T47D (cell line): ENCODE results near the gene SAMD4B.
A peak's percentile ranks its signal among the peaks of the same experiment; 100 is the strongest.

Source experiments
- DNase-seq, 2 experiments: peaks; one replicate each; pipeline versions ENCODE4 v3.0.0 to v3.0.0-alpha.2; 2011 to 2012; ENCODE audit warnings: low read depth in 1 of 2, low spot score in 1 of 2
- JUND ChIP-seq: IDR thresholded peaks from 2 replicates; pipeline ENCODE4 v1.6.1; 2012; ENCODE audit warnings: low read depth
- in situ Hi-C: cut with HindIII; loops from 2 replicates; pipeline ENCODE4 v1.10.0; 2016; ENCODE audit warnings: low sequenced_read_pairs, low pct_unique_long_range_greater_than_20kb

SAMD4B gene

DNA sequence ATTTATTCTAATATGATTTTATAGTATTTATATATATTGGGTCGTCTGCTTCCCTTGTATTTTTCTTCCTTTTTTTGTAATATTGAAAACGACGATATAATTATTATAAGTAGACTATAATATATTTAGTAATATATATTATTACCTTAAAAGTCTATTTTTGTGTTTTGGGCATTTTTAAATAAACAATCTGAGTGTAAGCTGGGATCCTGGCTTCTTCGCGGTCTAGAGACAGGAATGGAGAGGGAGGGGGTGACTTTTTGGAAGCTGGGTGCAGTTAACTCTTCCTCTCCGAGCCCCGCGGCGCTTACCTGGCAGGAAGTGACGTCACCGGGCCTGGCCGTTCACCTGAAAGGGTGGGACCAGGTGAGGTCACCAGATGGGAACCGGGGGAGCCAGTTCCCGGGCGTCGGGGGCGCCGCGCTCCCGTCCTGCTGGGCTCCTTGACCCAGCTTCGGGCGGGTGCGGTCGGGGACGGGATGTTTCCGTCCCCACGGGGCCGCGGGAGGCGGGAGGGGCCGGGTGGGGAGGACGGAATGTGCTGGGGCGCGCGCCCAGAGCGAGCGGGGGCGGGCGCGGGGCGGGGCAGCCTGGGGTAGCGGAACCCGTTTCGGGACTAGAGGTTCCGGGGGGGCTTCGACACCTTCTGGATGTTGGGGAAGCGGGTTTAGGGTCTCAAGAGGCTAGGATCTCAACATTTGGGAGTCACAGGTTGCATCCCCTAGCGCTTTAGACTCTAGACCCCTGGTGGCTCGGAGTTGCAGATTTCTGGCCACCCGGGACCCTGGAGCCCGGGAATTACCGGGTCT is 67.2 kb downstream of the SAMD4B start:
- in situ Hi-C loops: no loop called here
- DNase-seq: peak; percentile 80 to 96
- peak; percentile 75; the same call in 1 of the 2 replicates for TF ChIP-seq JUND

GRCh38 chr19:39410017-39410830 is 68.0 kb downstream of the SAMD4B start:
- peak in 1 of 2 experiments; percentile 59 for DNase-seq
- no peak for TF ChIP-seq JUND
- in situ Hi-C loops: no loop called here

- in situ Hi-C loops: no loop called here
- TF ChIP-seq JUND: no peak
- DNase-seq: no peak
Observed at GRCh38 chr19:39410831-39411080, 68.5 kb downstream of the SAMD4B start.

- peak in 1 of 2 experiments; percentile 26 for DNase-seq
- in situ Hi-C loops: no loop called here
Observed at GRCh38 chr19:39411081-39411831, 69.0 kb downstream of the SAMD4B start.

DNA sequence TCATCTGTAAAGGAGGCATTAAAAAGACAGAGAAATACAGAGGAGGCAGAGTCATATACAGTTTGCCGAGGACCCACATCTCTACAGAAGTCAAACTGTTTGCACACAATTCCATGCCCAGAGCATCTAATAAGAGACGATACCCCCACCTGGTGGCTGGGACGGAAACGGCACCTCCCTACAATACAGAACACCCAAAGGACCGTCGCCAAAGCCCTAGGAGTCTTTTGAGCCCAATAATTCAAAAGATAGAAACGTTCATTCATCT is 69.5 kb downstream of the SAMD4B start:
- peak; percentile 61 to 91 for DNase-seq

More at GRCh38 chr19:39411081-39411831, 69.0 kb downstream of the SAMD4B start:
- TF ChIP-seq JUND: no peak

DNA sequence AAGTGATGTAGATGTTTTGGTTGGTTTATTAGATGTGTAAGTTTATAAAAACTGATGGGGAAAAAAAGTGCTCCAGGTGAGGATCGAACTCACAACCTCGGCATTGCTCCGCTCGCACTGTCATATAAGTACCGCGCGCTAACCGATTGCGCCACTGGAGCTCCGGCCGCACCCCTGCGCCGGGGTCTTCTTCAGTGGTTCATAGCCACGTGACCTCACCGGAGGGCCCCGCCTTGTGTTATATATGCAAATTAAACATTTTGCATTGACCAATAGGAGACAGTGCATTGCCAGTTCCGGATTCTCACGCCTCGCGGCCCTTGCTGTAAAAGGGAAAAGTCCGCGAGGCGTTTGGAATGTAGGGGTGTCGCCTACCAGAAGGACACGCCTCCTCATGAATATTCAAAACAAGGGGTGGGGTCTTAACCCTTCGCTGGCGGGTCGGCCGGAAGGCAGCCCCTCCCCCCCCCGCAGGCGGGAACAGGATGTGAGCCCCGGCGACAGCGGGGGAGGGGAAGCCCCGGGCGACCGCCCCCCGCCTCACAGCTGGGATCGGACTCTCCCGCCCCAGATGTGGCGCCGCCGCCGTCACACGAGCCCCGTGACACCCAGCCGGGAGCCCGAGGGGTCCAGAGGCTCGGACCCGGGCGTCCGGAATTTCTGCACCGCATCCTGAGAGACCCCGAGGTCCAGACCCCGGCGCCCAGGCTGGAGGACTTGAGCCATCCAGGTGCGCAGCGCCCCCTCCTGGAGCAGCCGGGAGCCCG is 70.1 kb downstream of the SAMD4B start, which contains the start of gene PLEKHG2:
PLEKHG2 (plus strand) TSS at position 570 of the 767 bp plus-strand sequence. CDS start 1,418 bp downstream, outside the sequence.
- peak; percentile 91 to 99 for DNase-seq
- in situ Hi-C loops: no loop called here
- 0 out of 2 replicates have a peak, but pooled peaks have one; percentile 17 for TF ChIP-seq JUND

More for the DNA sequence above, 69.5 kb downstream of the SAMD4B start:
- TF ChIP-seq JUND: no peak
- in situ Hi-C loops: no loop called here

DNA sequence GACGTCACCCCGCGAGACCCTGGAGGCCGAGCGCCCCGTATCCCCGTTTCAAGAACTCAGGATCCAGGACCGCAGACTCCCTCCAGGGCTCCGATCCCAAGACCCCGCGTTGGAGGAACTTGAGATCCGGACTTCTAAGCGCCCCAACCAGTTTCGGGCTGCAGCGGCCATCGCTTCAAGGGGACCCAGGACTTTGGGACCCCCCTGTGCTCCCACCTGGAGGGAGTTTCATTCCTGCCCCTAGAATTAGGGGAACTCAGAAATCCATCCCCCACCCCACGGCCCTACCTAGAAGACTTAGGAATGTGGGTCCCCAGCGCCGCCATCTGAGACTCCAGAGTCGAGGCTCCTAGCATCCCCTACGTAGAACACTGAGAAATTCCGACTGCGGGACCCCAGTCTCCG is 70.6 kb downstream of the SAMD4B start:
- DNase-seq: no peak
- in situ Hi-C loops: no loop called here
- TF ChIP-seq JUND: no peak

DNA sequence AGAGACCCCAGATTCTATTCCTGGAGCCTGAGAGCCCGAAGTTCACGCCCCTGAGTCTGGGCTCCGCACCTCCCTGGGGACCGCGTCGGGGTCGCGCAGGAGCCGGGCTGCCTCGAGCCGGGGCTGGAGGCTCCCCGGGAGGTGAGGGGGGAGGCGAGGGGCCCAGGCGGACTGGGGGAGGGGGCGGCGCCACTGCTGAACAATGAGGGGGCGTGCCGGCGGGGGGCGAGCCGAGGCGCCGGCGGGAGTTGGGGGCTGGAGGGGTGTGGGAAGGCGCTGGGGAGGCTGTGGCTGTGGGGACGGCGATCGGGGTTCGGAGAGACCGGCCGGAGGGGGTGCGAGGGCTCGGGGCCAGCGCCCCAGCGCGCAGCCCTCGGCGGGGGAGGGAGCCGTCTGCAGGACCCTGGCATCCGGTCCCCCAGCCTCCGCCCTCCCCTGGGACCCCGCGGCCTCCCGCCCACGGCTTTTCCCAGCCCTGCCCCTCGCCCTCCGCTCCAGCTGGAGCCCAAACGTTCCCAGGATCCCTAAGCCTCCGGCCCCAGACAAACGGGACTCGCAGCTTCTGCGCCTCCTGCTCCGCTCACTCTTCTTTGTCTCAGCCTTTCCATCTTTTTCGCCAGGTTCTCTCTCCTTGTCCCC is 71.2 kb downstream of the SAMD4B start:
- TF ChIP-seq JUND: no peak
- in situ Hi-C loops: no loop called here
- peak in 1 of 2 experiments; percentile 48 for DNase-seq

DNA sequence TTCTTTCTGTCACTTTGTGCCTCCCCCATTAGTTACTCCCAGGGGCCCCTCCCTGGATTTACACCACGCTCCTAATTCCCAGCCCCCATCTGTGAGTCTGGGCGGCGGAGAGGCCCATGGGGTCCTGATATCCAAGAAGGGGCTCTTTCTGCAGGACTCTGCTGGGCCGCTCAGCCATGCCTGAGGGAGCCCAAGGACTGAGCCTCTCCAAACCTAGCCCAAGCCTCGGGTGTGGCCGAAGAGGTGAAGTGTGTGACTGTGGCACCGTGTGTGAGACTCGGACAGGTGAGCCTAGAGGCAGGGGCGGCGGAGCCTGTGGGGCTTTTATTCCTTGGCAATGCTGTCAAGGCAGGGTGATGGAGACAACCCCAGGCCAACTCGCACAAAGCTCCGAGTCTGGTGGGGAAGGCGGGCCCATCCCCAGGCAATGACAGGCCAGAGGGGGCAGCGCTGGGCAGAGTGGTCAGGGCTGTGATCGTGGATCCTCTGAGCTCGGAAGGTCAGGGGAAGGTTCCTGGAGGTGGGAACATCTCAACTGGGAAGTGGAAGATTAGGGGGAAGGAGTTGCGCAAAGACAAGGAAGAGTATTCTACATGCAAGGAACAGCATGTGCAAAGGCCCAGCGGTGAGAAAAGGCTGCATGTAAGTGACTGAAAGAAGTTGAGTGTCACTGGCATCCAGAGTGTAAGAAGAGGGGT is 71.8 kb downstream of the SAMD4B start:
- DNase-seq: no peak
- in situ Hi-C loops: no loop called here
- no peak for TF ChIP-seq JUND

GRCh38 chr19:39415111-39416046 is 73.2 kb downstream of the SAMD4B start:
- DNase-seq: no peak
- in situ Hi-C loops: no loop called here
- TF ChIP-seq JUND: no peak
